AG04449 (cell line): Measurements from ENCODE around the gene TM9SF3.
"Not testable (repeated sequence)": the region's sequence is repeated elsewhere in the genome, so short reads cannot be mapped to it uniquely, and the experiment has no call there.

Experiments
- CTCF ChIA-PET: fragments of 350-600 bp; formaldehyde crosslinking; extraction: SDS; loops from one replicate; lab custom pipeline; 2021; ENCODE audit warnings: antibody characterized with exemption; lab: Yijun Ruan, JAX
- POLR2A ChIA-PET: fragments of 400-600, 350-600 bp; formaldehyde crosslinking; extraction: SDS; loops from one replicate; lab custom pipeline; 2020; ENCODE audit warnings: antibody characterized with exemption, inconsistent platforms; lab: Yijun Ruan, JAX
- DNase-seq: peaks from one replicate; pipeline ENCODE4 v3.0.0-alpha.2; 2010; ENCODE audit warnings: low read depth, low spot score
- H3K4me3 ChIP-seq: 2 replicates; pipeline ENCODE4 v1.5.1; 2011; ENCODE audit warnings: low read depth, mild to moderate bottlenecking, control low read depth, low read length
- CTCF ChIP-seq: IDR thresholded peaks from one replicate; pipeline ENCODE4 v1.5.1; 2011; ENCODE audit warnings: mild to moderate bottlenecking, moderate library complexity, low read length, control low read depth, inconsistent platforms; ENCODE audit not compliant: insufficient read depth; ENCODE audit errors: missing control alignments

TM9SF3 gene

GRCh38 chr10:96577069-96577468 is 9.7 kb downstream of the TM9SF3 start:
- ChIA-PET POLR2A (no interaction called here), CTCF (no interaction called here)
- no peak overlapping the region for H3K4me3 ChIP-seq
- no peak for TF ChIP-seq CTCF
- no peak for DNase-seq

- POLR2A ChIA-PET: no interaction called here
- DNase-seq: no peak
- no peak overlapping the region for H3K4me3 ChIP-seq
- CTCF ChIA-PET: interaction anchor here (0.6 to 1.2 kb wide), 2 partner anchors 187 to 207 kb away, joined by 3 read pairs; no protein-coding TSS in a partner anchor
- no peak for TF ChIP-seq CTCF
Measured at GRCh38 chr10:96576277-96576980, 10.4 kb downstream of the TM9SF3 start.

GRCh38 chr10:96574564-96574963 is 12.2 kb downstream of the TM9SF3 start:
- H3K4me3 ChIP-seq, POLR2A ChIA-PET, DNase-seq: not testable (repeated sequence)
- CTCF ChIA-PET: interaction anchor here (1.6 kb wide), 1 partner anchor 200 kb away, joined by 4 read pairs; no protein-coding TSS in a partner anchor

- CTCF ChIA-PET: interaction anchor here (1.0 to 1.6 kb wide), 3 partner anchors 9 to 198 kb away, joined by 3 to 4 read pairs (median 3); no protein-coding TSS in a partner anchor
- no peak for DNase-seq
- POLR2A ChIA-PET: no interaction called here
- no peak overlapping the region for H3K4me3 ChIP-seq
- TF ChIP-seq CTCF: no peak
Measured at GRCh38 chr10:96573036-96573435, 13.8 kb downstream of the TM9SF3 start.

GRCh38 chr10:96570983-96571964 is 15.5 kb downstream of the TM9SF3 start:
- no peak for TF ChIP-seq CTCF
- CTCF ChIA-PET: interaction anchor here (1.1 kb wide), 1 partner anchor 37 kb away, joined by 3 read pairs; no protein-coding TSS in a partner anchor
- POLR2A ChIA-PET: no interaction called here
- no peak overlapping the region for H3K4me3 ChIP-seq
- DNase-seq: no peak

- POLR2A ChIA-PET: no interaction called here
- CTCF ChIA-PET: no interaction called here
Measured at GRCh38 chr10:96570511-96570910, 16.3 kb downstream of the TM9SF3 start.

More at GRCh38 chr10:96570511-96570910, 16.3 kb downstream of the TM9SF3 start:
- H3K4me3 ChIP-seq: no peak overlapping the region
- no peak for TF ChIP-seq CTCF
- DNase-seq: no peak
